Activated CD4-positive, CD25-positive, alpha-beta regulatory T cell treated with anti-CD3 and anti-CD28 coated beads, Interleukin-2, amount 50 U/mL, for 24 hours (primary cell): ENCODE measurements around the gene VTN.

ENCODE experiments used
- ATAC-seq, 2 donors: fragments of 150-1000 bp; cut with Tn5 transposase; one replicate each; pipeline ENCODE4 v1.10.0; 2021; ENCODE audit warnings: mild to moderate bottlenecking in 1 of 2, moderate library complexity in 1 of 2

VTN gene, protein sequence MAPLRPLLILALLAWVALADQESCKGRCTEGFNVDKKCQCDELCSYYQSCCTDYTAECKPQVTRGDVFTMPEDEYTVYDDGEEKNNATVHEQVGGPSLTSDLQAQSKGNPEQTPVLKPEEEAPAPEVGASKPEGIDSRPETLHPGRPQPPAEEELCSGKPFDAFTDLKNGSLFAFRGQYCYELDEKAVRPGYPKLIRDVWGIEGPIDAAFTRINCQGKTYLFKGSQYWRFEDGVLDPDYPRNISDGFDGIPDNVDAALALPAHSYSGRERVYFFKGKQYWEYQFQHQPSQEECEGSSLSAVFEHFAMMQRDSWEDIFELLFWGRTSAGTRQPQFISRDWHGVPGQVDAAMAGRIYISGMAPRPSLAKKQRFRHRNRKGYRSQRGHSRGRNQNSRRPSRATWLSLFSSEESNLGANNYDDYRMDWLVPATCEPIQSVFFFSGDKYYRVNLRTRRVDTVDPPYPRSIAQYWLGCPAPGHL

DNA sequence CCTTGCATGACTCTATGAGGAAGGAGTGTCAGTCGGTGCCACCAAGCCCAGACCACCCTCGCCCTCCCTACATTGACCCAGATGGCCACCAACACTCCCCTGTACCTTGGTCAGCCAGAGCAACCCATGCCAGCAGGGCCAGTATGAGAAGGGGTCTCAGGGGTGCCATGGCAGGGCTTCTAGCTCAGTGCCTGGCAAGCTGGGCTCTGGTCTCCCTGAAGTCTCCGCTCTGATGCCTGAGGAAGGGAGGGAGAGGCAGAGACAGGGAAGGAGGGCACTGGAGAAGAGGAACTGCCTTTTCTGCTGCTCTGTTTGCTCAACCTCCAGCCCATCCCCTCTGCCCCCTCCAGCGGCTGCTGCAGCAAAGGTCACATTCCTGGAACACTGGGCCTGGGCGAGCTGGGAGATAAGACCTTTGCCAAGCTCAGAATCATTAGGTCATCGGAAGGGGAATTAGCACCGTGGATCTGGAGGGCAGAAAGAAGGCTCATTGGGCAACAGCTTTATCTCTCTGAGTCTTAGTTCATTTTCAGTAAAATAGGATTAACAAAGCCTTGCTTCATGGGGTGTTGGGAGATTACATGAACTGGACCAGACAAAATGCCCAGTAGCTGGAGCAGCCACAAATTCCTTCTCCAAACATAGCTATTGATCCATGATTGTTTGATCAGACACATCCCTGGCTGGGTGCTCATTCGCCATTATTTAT lies at the start of gene VTN:
TSS of gene VTN (minus strand) at position 273 of the 709 bp plus-strand sequence. CDS start at position 169, 104 bp downstream.
- ATAC-seq = no peak

DNA sequence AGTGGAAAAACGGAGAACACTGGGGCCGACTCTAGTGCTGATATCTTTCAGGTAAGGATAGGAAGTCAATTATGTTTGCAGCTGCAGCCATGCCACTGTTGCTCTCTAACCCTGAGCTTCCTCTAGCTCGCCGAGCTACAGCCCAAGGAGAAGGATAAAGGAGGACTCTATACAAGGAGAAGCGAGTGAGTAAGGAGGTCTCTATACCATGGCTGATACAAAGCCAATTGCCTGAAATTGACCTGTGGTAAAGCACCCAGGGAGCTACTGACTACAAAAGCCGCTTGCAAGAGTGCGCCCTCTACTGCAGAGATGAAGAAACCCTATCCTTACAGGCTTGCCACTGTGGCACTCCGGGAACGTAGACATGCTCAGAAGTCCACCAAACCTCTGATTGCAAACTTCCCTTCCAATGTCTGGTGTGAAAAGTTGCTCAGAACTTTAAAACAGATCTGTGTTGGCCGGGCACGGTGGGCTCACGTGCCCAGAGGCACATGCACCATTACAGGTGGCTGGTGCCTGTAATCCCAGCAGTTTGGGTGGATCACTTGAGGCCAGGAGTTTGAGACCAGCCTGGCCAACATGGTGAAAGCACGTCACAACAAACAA lies 46.7 kb upstream of the VTN start:
- peak; percentile 71 to 81 for ATAC-seq

DNA sequence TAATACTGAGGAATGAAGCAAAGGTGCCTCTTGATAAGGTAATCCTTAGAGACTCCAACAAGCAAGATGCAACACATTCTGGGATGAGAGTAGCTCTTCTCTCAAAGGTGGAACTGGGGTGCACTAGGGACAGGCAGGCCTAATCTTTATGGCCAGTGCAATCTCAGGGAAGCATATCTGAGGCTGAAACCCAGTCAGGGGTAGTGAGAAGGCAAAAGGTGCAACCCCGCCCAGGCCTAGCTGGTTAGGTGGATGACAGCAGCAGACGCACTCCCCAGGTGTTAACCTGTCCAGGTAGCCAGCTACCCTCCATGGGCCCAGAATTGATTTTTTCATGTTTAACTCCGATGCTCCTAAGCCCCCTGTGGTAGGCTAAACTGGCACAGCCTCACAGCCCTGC lies 45.8 kb upstream of the VTN start:
- ATAC-seq = no peak

DNA sequence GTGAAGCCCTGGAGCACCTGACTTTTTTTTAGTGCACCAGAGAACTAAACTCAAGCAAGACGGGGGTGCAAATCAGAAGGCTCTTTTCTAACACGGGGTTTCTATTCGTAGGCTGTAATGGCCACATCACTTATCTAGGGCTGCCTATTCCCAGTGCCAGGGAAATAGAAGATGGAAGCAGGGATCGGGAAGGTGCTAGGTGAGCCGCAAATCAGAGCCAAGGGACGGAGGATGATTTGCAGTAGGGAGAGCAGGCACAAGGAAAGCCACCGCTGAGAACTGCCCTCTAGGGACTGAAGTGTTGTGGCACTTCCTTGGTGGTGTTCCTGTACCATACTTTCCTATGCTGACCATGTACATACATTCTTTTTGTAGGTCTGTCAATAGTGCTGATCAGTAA lies 43.7 kb upstream of the VTN start:
- ATAC-seq = no peak

DNA sequence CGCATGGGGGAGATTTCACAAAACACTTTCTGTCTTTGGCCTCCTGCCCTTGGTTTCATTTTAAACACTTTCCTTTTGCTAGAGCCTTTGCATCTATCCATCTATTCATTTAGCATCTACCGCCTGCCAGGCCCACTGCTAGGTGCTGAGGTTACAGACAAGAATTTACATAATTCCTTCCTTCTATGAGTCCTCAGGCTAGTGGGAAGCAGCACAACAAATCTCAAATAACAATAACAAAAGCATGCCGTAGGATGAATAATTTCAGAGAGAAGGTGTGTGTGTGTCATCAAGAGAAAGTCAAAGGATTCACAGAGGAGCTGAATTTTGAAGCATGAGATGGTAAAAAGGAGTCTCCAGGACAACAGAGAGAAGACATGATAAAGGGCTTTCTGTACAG lies 42.0 kb upstream of the VTN start:
- ATAC-seq = no peak

DNA sequence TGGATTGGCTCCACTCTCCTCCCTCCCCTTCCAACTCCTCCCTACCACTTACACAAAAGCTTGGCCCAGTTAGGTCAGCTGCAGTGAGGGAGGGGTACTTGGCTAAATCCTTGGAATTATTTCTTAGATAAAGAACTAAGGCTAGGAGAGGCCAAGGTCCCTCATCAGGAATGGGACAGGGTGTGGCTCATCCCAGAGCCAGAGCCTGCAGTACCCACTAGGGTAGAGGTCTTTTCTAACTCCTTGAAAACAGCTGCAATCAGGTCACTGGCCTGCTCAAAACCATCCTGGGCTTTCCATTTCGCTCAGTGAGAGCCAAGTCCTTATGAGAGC lies 37.8 kb upstream of the VTN start:
- ATAC-seq = no peak

DNA sequence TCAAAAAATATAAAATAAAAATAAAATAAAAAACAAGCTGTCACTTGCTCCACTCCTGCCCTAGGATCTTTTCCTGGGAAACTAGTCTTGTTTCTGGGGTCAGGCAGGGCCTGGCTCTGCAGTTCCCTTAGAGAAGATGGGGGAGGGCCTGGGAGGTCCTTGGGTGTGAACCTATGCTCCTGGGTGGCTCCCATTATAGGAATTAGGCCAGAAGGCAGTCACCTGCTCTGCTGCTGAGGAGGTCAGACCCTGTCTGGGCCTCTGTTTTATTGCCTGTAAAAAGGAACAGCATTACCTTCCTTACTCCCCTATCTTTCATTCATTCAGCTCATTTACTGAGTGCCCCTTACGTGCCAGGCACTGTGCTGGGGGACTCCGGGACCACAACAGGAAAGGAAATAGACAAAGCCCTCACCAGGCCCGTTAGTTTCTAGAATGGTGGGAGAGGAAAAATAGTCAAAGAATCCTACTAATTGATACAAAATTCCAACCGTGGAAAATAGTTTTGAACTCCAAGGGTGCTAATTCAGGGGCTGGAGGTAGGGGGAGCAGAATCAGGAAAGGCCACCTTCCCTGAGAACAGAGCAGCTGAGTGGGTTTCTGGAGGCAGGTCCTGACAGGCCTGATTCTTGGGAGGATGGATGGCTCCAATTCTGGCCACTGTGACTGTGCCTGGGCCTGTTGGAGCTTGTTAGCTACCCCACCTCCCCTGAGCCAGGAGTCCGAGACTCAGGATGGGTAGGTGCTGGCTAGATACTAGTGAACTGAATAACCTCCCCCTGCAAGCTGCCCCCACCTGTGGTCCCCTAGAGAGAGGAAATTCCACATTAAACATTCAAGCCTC lies 37.2 kb upstream of the VTN start:
- no peak for ATAC-seq

DNA sequence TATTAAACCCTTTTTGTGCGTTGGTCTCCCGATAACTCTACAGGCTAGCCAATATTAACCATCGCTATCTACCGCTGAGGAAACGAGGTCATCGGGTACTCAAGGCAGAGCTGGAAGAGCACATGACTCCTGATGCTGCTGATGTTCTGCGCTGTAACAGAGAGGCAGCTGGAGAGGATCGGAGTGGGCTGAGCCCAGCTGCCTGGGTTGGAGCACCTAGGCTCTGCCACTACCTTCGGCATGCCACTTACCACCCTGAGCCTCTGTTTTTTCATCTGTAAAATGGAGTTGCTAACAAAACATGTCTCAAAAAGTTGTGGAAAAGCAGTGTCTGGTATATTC lies 36.3 kb upstream of the VTN start:
- peak; percentile 6 to 10 for ATAC-seq

DNA sequence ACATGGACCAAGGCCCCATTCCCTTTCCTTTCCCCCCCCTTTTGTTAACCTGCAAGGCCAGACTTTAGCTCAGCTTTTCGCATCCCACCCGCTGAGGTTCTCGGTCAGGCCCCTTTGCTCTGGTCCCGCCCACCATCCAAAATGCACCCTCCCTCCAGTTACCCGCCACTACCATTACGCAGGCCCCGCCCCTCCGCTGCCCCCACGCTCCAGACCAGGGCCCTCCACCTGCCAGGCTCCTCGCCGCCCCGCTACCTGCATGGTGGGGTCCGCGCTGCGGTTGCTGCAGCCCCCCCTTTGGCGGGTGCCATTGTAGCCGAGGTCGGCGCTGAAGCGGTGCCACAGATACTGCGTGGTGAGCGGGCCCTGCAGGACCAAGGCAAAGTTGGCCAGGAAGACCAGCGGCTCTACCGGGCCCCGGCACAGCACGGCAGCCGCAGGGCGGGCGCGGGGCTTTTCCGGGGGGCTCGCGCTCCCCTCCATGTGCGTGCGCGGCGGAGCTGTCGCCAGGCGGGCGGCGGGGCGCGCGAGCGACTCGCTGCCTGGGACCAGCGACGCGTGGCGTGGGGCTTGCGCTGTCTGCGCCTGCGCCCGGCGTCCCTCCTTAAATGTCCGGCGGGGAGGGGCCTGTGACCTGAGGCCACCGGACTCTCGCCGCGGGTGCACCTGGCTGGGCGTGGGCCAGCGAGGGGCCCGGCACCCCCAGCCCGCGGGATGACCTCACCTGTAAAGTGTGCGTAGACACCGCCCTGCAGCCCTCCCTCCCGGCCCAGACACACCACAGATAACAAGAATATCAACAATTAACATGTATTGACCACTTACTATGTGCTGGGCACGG lies 35.7 kb upstream of the VTN start, which contains the start of gene SLC46A1:
TSS of gene SLC46A1 (minus strand) at position 581 of the 841 bp plus-strand sequence. CDS start at position 483, 98 bp downstream.
- ATAC-seq = peak; percentile 75 to 76

DNA sequence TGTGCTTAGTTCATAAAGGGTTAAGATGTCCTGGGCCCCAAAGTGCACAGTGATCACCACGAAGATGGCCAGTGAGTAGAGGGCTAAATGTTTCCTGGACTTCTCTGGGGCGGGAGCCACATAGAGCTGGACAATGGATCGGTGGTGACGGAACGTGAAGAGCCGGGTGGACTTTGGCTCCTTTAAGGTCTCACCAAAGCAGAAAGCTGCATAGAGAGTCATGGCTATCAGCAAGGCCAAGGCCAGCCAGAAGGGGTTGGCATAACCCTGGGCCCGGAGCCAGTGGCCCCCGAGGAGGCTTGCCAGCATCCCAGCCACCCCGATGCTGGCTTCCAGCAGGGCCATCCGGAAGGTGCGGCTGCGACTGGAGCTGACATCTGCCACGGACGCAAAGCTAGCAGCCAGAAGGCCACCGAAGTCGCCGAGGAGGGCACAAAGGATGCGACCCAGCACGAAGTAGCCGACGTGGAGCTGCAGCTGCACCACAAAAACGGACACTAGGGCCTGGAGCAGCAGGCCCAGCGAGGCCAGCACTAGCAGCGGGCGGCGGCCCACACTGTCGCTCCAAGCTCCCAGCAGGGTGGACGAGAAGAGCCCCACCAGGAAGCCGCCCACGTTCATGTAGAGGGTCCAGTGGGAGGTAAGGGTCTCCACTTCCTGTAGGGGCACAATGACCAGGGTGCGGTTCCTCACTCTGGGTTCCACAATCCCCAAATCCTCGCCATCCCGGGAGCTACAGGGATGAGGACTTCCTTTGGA lies 34.9 kb upstream of the VTN start:
- ATAC-seq = no peak

DNA sequence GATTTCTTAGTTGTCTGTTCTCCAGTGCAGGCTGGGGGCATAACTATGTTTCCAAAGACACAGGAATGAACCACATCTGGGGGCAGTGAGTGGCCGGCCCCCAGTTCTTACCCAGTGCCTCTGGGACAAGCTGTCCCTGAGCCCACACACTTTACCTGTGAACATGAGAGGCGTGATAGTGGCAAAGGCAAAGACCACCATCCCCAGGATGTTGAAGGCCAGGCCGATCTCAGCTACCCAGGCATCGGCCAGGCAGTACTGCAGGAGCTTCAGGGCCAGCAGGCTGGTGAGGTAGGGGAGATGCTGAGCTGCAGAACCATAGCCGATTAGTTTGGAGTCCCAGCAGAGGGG lies 34.3 kb upstream of the VTN start:
- no peak for ATAC-seq

DNA sequence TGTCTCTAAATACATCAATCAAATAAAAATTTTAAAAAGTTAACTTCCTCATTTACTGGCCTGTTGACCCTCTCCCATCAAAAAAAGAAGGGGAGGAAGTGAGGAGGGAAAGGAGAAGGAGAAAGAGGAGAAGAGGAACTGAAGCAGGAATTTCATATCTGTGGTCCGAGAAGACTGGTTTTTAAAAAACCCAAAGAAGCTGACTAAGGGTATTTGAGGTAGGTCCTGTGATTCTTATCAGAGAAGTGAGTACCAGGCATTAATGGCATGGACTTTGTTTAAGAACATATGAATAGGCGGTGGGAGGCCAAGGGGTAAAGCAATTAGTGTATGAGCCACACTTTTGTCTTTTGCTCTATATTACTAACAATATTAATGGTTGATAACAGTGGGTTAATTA lies 33.9 kb upstream of the VTN start:
- ATAC-seq = no peak

DNA sequence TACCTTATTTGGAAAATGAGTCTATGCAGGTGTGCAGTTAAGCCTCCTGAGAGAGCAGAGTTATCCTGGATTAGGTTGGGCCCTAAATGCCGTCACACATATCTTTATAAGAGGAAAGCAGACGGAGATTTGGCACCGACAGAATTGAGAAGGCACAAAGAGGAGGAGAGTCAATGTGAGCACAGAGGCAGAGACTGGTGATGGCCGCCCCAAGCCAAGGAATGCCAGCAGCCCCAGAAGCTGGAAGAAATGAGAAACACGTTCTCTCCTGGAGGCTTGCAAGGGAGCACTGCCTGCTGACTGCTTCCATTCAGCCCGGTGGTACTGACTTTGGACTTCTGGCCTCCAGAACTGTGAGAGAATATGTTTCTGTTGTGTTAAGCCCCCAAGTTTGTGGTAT lies 32.7 kb upstream of the VTN start:
- no peak for ATAC-seq

DNA sequence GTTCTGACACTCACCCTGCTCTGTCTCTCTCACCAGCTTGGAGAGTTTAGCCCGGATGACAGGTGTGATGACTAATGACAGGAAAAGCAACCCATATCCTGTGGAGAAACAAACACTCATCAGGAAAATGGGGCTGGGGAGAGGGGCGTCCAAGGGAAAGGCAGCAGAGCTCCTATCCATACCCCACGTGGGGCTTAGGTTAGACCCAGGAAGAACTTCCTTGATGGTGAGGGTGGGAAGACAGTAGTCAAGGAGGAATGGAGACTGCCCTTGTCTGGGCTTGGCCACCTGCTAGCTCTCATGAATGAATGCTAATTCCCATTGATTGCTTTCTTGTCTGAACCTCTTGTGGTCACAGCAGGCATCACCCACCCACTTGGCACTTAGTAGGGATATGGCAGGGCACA lies 32.1 kb upstream of the VTN start:
- no peak for ATAC-seq

DNA sequence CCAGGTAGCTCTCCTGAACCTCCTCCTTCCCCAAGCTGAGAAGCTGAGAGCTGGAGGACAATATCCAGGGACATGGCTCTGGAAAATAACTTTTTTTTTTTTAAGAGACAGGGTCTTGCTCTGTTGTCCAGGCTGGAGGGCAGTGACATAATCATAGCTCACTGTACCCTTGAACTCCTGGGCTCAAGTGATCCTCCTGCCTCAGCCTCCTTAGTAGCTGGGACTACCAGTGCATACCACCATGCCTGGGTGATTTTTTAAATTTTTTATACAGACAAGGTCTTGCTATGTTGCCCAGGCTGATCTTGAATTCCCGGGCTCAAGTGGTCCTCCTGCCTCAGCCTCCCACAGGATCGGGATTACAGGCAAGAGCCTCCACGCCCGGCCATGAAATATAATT lies 29.7 kb upstream of the VTN start:
- ATAC-seq = no peak

DNA sequence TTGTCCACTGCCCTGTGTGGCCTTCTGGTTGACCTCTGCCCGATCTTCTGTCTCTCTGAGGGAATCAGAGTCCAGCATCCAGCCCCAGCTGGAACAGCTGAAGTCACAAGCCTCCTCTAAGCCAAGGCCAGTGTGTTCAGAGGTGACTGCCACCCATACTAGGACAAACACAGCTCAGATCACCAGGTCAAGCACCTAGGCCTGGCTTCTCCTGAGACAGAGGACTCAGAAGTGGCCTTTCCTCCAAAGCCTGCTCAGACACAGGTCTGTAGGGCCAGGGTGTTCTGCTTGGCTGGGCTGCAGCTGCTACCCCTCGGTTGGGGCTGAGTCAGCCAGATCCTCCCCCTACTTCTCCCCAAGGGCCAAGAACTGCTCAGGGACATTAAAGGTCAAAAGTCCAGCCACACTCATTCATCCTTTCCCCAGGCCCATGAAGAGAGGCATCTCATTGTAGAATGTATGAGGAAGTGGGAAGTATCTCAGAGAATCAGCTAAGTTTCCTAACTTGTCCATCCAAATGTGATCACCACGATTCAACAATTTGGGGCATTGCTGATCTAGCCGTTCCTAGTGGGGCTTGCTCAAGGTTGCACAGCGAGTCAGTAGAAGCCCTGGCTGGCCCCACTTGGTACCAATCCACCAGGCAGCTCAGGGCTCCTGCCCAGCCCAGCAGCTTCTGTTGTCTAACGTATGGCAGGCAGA lies 28.3 kb upstream of the VTN start:
- ATAC-seq = no peak

DNA sequence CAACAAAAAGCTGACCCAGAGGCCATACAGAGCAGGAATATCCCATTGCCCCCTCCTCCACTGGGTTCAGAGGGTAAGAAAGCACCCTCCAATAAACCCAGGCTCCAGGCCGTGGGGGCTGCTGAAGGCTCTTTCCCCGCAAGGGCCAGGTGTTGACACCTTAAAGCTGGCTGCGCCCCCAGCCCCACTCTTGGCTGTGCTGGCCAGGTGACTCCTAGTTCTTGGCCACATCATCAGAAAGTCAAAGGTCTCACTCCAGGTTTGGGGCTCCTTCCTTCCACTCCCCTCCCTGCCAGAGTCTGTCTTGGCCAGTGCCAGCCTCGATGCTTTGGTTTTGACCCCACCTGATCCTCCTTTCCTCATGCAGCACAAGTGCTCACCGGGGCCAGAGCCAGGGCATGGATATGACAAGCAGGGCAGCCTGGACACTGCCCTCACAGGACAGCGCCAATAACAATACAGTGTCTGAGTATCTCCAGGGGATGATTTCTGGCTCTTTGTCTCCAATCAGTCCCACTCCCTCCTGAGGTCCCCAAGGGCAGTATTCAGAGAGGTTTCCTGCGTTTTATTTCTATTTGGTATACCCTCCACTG lies 27.7 kb upstream of the VTN start:
- ATAC-seq = no peak

DNA sequence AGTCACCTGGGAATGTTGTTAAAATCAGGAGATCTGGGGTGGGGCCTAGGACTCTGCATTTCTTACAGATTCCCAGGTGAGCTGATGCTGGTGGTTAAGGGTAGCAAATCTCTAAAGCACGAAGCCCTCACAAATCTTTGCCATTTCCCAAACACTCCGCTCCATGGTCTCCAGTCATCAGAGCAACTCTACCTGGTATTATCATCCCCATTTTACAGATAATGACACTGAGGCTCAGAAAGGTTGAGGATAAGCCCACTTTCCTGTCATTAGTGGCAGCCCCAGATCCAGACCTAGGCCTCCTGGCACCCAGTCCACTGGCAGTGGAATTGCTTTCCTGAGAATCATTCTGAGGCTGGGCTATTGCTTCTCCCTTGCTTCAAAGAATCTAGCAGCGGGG lies 27.2 kb upstream of the VTN start:
- no peak for ATAC-seq

DNA sequence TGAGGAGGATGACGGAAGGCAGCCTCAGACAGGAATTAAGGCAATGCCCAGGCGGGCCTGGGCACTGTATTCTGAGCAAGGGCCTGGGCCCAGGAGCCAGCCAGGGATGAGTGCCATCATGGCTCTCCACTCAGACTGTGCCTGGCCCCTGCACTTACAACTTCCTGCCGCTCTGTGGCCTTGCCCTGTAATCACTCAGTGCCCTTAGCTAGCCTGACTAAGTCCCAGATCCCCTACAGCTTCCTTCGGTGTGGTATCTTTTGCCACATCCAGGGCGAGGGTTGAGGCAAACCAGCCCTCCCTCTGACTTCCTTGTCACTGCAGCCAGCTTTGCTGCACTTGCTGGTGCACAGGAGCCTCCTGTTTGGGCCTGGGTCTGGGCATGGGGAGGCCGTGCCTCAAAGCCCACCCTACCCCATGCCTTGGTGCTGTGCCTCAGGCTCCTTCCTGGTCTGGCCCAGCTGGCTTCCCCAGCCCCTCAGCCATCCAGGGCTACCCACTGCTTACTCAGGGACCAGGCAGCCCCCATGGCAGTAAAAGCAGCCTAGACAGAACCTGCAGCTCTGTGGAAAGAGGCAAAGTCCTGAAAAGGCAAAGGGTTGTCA lies 26.6 kb upstream of the VTN start:
- ATAC-seq = no peak

DNA sequence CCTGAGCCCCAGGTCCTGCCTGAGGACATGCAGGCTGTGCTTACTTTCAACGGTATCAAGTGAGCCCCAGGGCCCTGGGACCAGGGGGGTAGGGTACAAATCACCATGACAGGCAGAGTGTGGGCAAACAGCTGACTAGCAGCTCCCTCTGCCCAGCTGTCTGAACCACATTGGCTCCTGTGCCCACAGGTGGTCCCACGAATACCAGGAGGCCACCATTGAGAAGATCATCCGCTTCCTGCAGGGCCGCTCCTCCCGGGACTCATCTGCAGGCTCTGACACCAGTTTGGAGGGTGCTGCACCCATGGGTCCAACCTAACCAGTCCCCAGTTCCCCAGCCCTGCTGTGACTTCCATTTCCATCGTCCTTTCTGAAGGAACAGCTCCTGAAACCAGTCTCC lies 25.9 kb upstream of the VTN start:
- no peak for ATAC-seq
